Mesodermal cell (in vitro differentiated cells): Measurements from ENCODE around the gene CLN6.
A peak's percentile ranks its signal among the peaks of the same experiment; 100 is the strongest.
"Not testable (repeated sequence)": the region's sequence is repeated elsewhere in the genome, so short reads cannot be mapped to it uniquely, and the experiment has no call there.

ENCODE experiments used
- H3K27ac ChIP-seq: 2 replicates; pipeline ENCODE4 v1.7.0; 2013; ENCODE audit warnings: mild to moderate bottlenecking, low read depth, low read length, moderate library complexity; ENCODE audit not compliant: severe bottlenecking
- H3K36me3 ChIP-seq: 2 replicates; pipeline ENCODE4 v1.7.1; 2013; ENCODE audit warnings: mild to moderate bottlenecking, low read length, moderate library complexity; ENCODE audit not compliant: control insufficient read depth, insufficient read depth
- H3K4me1 ChIP-seq: one replicate; pipeline ENCODE4 v1.7.1; 2013; ENCODE audit warnings: mild to moderate bottlenecking, low read length; ENCODE audit not compliant: insufficient read depth, control insufficient read depth, poor library complexity, severe bottlenecking
- H3K4me3 ChIP-seq: 2 replicates; pipeline ENCODE4 v1.7.0; 2013; ENCODE audit warnings: low read length, control low read depth, mild to moderate bottlenecking; ENCODE audit not compliant: insufficient read depth, poor library complexity, severe bottlenecking; ENCODE audit errors: extremely low read depth
- H3K9me3 ChIP-seq: 2 replicates; pipeline ENCODE4 v1.7.1; 2013; ENCODE audit warnings: mild to moderate bottlenecking, low read length, moderate library complexity; ENCODE audit not compliant: control insufficient read depth
- WGBS, 2 experiments: methylation state at CpG; one replicate each; pipeline ENCODE4 v1.1.5; 2013; ENCODE audit warnings: missing lambda C conversion rate in 2 of 2; ENCODE audit not compliant: insufficient coverage in 2 of 2; 5-methylcytosine and 5-hydroxymethylcytosine counted together

Gene CLN6

GRCh38 chr15:68256675-68257450 is 27.3 kb upstream of the CLN6 start:
- Histone ChIP-seq H3K4me1 (peaks cover 4% of the 10 kb centered on the region), H3K27ac (peak overlapping the region; percentile 16), H3K4me3 (peak overlapping the region; percentile 40), H3K36me3 (no peaks in the 10 kb centered on the region), H3K9me3 (no peaks in the 10 kb centered on the region)
- WGBS, 2 experiments, result 12 to 26% methylated on average over 20 to 44 of the region's 57 CpGs

GRCh38 chr15:68252925-68253534 is 23.5 kb upstream of the CLN6 start:
- H3K4me3 ChIP-seq, result no peak overlapping the region
- whole genome bisulfite sequencing, 2 experiments, result 27 to 71% methylated on average over 1 to 3 of the region's 7 CpGs
- no peaks in the 10 kb centered on the region for H3K36me3 ChIP-seq
- no peak overlapping the region for H3K27ac ChIP-seq
- H3K9me3 ChIP-seq, result peaks cover 2% of the 10 kb centered on the region
- H3K4me1 ChIP-seq, result peaks cover 4% of the 10 kb centered on the region

DNA sequence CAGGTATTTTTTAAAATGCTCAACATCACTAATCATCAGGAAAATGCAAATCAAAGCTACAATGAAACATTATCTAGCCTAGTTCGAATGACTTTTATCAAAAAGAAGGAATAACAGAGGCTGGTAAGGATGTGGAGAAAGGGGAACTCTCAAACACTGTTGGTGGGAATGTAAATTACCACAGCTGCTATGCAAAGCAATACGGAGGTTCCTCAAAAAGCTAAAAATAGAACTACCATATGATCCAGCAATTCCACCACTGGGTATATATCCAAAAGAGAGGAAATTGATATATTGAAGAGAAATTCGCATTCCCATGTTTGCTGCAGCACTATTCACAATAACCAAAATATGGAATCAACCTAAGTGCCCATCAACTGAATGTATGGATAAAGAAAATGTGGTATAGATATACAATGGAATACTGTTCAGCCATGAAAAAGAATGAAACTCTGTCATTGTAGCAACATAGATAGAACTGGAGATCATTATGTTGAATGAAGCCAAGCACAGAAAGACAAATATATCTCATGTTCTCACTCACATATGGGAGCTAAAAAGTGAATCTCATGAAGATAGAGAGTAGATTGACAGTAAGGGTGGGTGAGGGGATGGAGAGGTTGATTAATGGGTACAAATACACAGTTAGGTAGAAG is 19.7 kb upstream of the CLN6 start:
- Histone ChIP-seq H3K4me1 (no peaks in the 10 kb centered on the region), H3K4me3 (no peak overlapping the region), H3K36me3 (no peaks in the 10 kb centered on the region), H3K9me3 (peaks cover 3% of the 10 kb centered on the region), H3K27ac (no peak overlapping the region)
- no CpG with 5 or more reads among the region's 3 CpGs for WGBS, 2 experiments

DNA sequence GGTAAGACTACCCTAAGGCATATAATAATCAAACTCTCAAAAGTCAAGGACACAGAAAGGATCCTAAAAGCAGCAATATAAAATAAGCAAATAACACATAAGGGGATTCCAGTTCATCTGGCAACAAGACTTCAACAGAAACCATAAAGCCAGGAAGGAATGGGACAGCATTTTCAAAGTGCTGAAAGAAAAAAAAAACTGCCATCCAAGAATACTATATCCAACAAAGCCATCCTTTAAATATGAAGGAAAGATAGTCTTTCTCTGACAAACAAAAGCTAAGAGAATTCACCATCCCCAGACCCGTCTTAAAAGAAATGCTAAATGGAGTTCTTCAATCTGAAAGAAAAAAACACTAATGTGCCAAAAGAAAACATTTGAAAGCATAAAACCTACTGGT is 14.7 kb upstream of the CLN6 start:
- 100% methylated on average over 1 of the region's 1 CpG; no CpG with 5 or more reads in 1 of the 2 experiments for WGBS, 2 experiments
- Histone ChIP-seq H3K4me1 (no peaks in the 10 kb centered on the region), H3K27ac (no peak overlapping the region), H3K9me3 (peaks cover 3% of the 10 kb centered on the region), H3K36me3 (no peaks in the 10 kb centered on the region), H3K4me3 (no peak overlapping the region)

- Histone ChIP-seq H3K4me1 (no peaks in the 10 kb centered on the region), H3K9me3 (no peaks in the 10 kb centered on the region), H3K4me3 (no peak overlapping the region), H3K36me3 (no peaks in the 10 kb centered on the region), H3K27ac (no peak overlapping the region)
- 64 to 82% methylated on average over 1 to 4 of the region's 5 CpGs for WGBS, 2 experiments
These were observed 11.8 kb upstream of the CLN6 start for GRCh38 chr15:68241088-68241935.

GRCh38 chr15:68239025-68239424 is 9.5 kb upstream of the CLN6 start:
- no peaks in the 10 kb centered on the region for H3K4me1 ChIP-seq

GRCh38 chr15:68235022-68235421 is 5.5 kb upstream of the CLN6 start:
- whole genome bisulfite sequencing, 2 experiments, result 86 to 96% methylated on average over 2 to 3 of the region's 4 CpGs
- H3K36me3 ChIP-seq, result no peaks in the 10 kb centered on the region

More at GRCh38 chr15:68239025-68239424, 9.5 kb upstream of the CLN6 start:
- H3K27ac ChIP-seq, result no peak overlapping the region
- H3K9me3 ChIP-seq, result no peaks in the 10 kb centered on the region
- H3K36me3 ChIP-seq, result no peaks in the 10 kb centered on the region
- H3K4me3 ChIP-seq, result no peak overlapping the region

DNA sequence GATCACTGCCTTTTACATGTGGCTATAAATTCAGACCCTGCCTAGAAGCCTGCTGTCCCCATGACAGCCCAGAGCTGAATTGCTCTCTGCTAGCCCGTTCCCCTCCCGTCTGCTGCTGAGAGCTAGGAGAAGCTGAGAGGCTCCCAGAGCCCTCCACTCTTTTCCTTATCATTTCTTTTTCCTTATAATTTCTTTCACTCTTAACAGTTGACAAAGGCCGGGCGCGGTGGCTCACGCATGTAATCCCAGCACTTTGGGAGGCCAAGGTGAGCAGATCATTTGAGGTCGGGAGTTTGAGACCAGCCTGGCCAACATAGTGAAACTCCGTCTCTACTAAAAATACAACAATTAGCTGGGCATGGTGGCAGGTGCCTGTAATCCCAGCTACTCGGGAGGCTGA is 5.0 kb upstream of the CLN6 start:
- H3K27ac ChIP-seq, H3K9me3 ChIP-seq, H3K4me3 ChIP-seq, H3K4me1 ChIP-seq, H3K36me3 ChIP-seq: not testable (repeated sequence)
- WGBS, 2 experiments, result 87 to 90% methylated on average over 5 to 7 of the region's 9 CpGs

More at GRCh38 chr15:68235022-68235421, 5.5 kb upstream of the CLN6 start:
- no peaks in the 10 kb centered on the region for H3K9me3 ChIP-seq
- H3K4me3 ChIP-seq, result no peak overlapping the region
- no peak overlapping the region for H3K27ac ChIP-seq
- H3K4me1 ChIP-seq, result peaks cover 4% of the 10 kb centered on the region

- peaks cover 4% of the 10 kb centered on the region for H3K4me1 ChIP-seq
- WGBS, 2 experiments, result 62 to 67% methylated on average over 2 to 6 of the region's 6 CpGs
- no peaks in the 10 kb centered on the region for H3K9me3 ChIP-seq
- H3K4me3 ChIP-seq, result no peak overlapping the region
- no peak overlapping the region for H3K27ac ChIP-seq
- H3K36me3 ChIP-seq, result no peaks in the 10 kb centered on the region
These were observed 4.5 kb upstream of the CLN6 start for GRCh38 chr15:68234060-68234459.

GRCh38 chr15:68232937-68233336 is 3.4 kb upstream of the CLN6 start:
- Histone ChIP-seq H3K9me3 (no peaks in the 10 kb centered on the region), H3K4me3 (no peak overlapping the region), H3K36me3 (no peaks in the 10 kb centered on the region), H3K4me1 (peaks cover 7% of the 10 kb centered on the region), H3K27ac (no peak overlapping the region)
- WGBS, 2 experiments, result 100% methylated on average over 2 of the region's 6 CpGs
